ENCODE measurements around the gene YDJC. TPM values are rescaled to one million over a fixed set of nuclear protein-coding genes. Genes with fewer than 3 reads are reported as not detected.
"Not testable (repeated sequence)": the region's sequence is repeated elsewhere in the genome, so short reads cannot be mapped to it uniquely, and the experiment has no call there.

YDJC gene, protein sequence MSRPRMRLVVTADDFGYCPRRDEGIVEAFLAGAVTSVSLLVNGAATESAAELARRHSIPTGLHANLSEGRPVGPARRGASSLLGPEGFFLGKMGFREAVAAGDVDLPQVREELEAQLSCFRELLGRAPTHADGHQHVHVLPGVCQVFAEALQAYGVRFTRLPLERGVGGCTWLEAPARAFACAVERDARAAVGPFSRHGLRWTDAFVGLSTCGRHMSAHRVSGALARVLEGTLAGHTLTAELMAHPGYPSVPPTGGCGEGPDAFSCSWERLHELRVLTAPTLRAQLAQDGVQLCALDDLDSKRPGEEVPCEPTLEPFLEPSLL
- 15.2 TPM for polyA plus RNA-seq (2013, experiment 1 of 2; ENCODE audit: insufficient read length)
- polyA plus RNA-seq (2013, experiment 2 of 2; ENCODE audit: insufficient read length), result 16.2 TPM

DNA sequence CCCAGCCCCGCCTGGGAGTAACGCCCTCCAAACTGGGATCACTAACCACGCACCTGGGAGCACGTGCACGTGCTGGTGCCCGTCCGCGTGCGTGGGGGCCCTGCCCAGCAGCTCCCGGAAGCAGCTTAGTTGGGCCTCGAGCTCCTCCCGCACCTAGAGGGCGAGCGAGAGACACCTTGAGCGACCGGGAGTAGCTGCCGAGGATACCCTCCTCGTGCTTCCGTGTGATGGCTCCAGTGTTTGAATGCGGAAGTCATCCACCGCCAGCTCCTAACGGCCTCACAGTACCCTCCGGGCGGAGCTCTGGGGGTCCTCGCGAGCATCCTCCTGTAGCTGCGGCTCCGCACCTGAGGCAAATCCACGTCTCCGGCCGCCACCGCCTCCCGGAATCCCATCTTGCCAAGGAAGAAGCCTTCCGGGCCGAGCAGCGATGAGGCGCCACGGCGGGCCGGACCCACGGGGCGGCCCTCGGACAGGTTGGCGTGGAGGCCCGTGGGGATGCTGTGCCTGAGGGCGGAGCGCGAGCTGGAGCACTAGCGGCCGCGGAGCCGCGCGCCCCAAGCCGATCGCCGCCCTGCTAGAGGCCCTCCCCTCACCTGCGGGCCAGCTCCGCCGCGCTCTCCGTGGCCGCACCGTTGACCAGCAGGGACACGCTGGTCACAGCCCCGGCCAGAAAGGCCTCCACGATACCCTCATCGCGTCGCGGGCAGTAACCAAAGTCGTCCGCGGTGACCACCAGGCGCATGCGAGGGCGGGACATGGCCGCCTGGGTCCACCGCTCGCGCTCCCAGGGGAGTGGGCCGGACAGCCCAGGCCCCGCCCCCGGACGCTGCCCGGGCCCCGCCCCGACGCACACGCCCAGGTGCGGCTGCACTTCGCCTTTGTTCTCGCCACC is at the start of gene YDJC:
Gene YDJC (minus strand): TSS at position 768 of the 895 bp plus-strand sequence. CDS start 8 bp downstream, at position 760.
- peak; percentile 89 for DNase-seq

DNA sequence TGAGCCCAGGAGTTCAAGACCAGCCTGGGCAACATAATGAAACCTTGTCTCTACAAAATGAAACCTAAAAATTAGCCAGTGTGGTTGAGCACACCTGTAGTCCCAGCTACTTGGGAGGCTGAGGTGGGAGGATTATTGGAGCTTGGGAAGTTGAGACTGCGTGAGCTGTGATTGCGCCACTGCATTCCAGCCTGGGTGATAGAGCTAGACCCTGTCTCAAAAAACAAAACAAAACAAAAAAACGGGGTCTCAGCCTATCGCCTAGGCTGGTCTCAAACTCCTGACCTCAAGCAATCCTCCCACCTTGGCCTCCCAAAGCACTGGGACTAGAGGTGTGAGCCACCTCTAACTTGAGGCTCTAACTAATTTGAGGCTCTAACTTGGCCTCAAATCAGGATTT is 49.6 kb upstream of the YDJC start:
- no peak for DNase-seq

DNA sequence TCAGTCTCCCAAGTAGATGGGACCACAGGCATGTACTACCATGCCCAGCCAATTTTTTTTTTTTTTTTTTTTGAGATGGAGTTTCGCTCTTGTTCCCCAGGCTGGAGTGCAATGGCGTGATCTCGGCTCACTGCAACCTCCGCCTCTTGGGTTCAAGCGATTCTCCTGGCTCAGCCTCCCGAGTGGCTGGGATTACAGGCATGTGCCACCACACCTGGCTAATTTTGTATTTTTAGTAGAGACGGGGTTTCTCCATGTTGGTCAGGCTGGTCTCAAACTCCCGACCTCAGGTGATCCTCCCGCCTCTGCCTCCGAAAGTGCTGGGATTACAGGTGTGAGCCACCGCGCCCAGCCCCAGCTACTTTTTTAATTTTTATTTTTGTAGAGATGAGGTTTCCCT is 49.0 kb upstream of the YDJC start:
- DNase-seq, result not testable (repeated sequence)

DNA sequence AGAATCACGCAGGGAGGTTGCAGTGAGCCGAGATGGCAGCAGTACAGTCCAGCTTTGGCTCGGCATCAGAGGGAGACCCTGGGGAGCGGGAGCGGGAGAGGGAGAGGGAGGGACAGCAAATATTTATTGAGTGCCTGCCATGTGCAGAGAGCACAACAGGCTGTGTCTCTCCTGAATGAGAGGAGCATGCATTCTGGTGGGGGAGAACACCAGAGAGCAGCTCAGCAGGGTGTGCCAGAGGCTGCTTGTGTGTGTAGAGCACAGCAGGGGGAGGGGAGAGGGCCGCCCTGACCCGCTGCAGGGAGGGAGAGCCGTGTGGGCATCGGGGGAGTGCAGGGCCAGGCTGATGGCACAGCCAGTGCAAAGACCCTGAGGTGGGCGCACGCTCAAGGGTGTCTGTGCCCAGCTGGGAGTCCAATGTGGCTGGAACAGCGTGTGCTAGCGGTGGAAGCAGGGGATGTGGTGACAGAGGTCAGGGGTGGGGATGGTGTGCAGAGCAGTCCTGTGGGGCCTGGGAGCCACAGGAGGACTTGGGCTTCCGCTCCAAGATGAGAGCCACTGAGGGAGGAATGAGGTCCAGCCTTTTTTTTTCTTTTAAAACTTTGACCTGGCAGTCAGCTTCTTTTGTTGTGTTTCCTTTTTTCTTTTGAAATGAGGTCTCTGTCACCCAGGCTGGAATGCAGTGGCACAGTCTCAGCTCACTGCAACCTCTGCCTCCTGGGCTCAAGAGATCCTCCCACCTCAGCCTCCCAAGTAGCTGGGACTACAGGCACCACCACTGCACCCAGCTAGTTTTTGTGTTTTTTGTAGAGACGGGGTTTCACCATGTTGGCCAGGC is 48.0 kb upstream of the YDJC start:
- no peak for DNase-seq

DNA sequence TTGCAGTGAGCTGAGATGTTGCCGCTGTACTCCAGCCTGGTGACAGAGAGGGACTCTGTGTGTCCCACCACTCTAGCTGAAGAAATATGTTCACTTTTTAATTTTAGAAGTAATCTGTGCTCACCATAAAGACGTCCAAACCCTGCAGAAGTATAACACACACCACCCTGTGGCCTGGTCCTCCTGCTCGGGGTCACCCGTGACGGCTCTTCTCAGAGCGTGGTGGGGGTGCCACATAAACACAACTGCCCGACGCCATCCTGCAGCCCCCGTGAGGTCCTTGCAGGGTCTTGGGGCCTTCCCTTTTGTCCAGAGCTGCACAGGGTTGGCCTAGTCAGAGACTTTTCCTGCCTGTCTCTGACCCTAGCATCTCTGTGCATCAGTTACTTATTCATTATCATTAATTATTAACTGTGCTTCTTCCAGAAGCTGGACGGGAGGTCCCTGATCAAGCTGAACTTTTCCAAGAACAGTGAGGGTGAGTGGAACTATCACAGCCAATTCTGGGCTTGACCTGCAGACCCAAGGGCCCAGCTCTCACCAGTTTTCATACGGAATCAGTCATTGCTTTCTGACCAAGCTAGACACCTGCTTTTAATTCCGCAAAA is 44.9 kb upstream of the YDJC start:
- no peak for DNase-seq

DNA sequence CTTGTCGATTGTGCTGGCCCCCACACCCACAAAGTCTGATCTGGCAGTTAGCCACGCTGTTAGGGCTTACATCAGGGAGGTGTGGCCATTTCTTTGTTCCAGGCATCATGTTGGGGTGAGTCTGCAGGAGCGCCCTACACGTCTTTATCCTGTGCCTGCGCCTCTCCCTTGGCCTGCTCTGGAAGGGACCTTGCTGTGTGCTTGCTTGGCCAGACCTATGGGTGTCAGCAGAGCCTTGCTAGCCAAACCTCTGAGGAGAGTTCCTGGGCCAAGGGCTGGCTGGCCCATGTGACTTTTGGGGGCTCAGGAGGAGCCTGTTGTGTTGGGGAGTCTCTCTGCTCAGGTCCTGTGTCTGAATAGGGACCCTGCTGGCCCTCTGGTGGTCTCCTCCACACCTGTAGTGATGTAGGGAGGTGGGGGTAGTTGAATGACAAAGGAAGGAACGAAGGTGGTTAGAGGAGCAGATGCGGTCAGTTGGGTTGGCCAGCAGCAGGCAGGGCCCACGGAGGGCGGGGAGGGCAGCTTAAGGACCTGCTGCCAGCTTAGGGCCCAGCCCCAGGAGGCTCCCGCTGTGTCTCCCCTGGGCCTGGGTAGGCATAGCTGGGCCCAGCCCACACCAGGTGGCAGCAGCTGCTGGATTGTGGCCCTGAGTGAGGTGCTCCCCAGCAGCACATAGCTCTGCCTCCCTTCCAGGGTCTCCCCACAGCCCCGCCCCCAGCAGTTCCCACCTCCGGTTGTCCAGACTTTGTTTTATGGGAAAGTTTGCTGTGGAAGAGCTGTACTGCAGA is 43.9 kb upstream of the YDJC start:
- DNase-seq, result no peak

DNA sequence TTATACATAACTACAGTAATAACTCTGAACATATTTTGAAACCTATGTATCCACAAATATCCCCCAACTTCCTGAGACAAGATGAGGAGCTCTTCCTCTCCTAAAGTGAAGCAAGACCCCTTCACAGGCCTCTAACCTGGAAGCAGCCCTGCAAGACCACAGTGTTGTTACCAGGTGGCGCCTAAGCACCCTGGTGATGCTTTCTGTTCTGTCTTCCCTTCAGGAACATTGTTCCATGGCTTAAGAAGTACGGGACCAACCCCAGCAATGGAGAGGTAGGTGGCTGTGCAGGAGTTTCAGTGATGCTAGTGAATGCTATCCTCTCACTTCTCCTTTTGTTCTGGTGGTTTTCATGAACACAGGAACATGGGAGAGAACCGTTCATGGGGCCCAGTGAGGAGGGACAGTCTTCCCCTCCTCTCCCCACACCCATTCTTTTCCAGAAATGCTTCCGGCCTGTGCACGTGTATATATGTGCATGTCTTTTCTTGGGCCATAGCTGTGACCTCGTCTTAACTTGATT is 42.3 kb upstream of the YDJC start:
- DNase-seq, result no peak

DNA sequence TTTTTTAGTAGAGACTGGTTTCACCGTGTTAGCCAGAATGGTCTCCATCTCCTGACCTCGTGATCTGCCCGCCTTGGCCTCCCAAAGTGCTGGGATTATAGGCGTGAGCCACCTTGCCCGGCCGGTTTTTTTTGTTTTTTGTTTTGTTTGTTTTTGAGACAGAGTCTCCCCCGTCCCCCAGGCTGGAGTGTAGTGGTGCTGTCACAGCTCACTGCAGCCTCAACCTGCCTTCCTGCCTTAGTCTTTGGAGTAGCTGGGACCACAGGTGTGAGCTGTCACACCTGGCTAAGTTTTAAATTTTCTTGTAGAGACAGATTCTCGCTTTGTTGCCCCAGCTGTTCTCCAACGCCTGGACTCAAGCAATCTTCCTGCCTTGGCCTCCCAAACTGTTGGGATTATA is 39.2 kb upstream of the YDJC start:
- no peak for DNase-seq

DNA sequence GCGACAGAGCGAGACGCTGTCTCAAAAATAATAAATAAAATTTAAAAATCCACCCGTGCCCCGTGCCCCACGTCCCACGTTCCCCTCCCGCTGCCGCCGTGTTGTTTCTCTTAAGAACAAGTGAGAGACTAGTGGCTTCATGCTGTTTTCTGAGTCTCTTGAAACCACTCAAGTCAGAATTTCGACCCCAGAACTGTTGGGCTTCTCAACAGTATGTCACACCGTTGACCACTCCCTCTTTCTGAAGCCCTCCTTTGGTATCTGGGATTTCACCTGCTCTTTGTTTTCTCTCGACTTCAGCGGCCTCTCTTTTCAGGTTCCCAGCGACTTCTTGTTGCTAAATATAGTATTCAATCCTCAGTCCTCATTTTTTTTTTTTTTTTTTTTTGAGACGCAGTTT is 37.0 kb upstream of the YDJC start:
- DNase-seq, result no peak

DNA sequence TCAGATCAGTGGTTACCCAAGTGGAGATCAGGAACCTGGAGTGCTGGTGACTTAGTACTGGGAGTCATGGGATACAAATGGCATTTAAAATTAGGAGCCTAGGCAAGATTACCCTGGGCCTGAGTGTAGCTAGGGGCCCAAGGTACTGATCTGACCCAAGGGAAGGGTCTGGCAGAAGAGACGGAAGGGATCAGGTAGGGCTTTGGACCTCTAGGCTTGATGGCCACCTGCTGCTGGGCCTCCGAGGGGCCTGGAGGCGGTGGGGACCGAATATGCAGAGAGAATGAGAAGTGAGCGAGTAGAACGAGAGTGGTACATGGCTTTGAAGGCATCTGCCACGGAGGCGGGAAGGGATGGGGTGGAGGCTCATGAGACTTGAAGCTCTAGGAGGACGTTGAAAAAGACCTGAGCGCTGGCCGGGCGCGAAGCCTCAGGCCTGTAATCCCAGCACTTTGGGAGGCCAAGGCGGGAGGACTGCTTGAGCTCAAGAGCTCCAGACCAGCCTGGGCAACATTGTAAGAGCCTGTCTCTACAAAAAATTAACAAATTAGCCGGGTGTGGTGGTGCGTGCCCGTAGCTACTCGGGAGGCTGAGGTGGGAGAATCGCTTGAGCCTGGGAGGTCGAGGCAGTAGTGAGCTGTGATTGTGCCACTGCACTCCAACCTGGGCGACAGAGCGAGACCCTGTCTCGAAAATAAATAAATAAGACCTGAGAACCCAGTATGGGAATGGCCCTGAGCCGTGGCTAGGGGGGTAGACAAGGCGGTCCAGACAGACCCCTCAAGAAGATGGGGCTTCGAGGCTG is 35.4 kb upstream of the YDJC start:
- DNase-seq, result no peak

DNA sequence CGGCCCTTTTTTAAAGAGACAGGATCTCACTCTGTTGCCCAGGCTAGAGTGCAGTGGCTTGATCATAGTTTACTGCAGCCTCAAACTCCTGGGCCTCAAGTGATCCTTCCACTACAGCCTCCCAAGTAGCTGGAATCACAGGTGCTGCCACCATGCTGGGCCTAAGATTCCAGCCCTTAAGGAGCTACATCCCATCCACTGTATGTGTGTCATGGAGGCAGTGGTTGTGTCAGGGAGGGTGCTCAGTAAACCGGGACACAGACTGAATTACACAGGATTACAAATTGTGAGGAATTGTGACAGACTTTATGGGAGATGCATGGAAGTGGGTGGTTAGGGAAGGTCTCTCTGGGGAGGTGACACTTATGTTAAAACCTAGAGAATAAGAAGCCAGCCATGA is 33.9 kb upstream of the YDJC start:
- DNase-seq, result no peak

DNA sequence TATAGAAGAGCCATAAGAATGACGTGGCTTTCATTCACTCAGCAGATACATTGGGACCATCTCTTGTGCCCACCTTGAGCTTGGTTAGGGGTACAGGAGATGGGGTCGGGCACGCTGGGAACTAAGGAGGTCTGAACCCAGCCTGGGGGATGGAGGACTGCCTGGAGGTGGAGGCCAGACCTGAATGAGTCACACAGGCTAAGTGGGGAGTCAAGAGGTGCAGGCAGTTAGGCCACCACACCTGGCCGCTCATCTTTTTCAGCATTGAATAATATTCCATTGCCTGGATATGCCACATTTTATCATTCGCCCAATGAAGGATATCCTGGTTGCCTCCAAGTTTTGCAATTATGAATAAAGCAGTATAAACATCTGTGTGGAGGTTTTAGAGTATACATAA is 32.2 kb upstream of the YDJC start:
- no peak for DNase-seq

DNA sequence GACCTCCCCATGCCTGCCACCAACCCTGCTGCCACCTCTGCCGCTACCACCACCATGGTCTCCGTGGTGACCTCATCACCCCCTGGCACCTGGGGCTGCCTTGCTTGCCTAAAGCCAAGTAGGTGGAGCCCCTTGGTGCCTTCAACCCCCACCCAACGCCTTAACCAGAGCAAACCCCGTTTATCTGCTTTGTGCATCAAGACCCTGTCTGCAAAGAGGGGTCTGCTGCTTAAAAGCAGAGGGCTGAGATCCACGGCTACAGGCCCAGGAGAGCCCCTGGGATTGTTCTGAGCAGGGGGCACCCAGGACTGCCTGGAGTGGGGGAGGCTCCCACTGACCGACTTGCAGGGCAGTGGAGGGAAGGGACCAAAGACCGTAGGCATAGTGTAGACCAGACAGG is 31.1 kb upstream of the YDJC start:
- no peak for DNase-seq

DNA sequence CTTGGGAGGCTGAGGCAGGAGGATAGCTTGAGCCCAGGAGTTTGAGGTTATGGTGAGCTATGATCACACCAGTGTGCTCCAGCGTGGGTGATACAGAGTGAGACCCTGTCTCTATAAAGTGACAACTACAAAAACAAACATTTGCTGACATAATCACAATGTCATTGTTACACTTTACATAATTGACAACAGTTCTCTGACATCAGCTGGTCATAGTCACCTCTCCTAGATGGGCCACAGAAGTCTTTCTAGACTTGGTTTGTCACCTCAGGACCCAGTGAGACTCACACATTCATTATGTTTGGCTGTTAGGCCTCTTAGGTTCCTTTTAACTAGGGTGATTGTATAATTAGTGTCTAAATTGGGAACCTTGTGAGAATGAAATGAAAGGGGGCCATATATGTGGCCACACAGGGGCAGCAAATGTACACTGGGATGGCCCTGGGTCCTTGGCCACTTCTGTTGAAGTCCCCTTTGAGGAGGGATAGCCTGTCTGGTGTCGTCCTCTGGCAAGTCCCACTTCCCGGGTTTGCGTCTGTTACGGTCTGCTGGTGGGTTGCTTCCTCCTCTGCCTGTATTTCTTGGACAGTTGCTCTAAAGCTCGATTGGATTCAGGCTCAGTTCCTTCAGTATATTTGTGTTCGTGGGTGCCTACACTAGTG is 30.2 kb upstream of the YDJC start:
- no peak for DNase-seq

DNA sequence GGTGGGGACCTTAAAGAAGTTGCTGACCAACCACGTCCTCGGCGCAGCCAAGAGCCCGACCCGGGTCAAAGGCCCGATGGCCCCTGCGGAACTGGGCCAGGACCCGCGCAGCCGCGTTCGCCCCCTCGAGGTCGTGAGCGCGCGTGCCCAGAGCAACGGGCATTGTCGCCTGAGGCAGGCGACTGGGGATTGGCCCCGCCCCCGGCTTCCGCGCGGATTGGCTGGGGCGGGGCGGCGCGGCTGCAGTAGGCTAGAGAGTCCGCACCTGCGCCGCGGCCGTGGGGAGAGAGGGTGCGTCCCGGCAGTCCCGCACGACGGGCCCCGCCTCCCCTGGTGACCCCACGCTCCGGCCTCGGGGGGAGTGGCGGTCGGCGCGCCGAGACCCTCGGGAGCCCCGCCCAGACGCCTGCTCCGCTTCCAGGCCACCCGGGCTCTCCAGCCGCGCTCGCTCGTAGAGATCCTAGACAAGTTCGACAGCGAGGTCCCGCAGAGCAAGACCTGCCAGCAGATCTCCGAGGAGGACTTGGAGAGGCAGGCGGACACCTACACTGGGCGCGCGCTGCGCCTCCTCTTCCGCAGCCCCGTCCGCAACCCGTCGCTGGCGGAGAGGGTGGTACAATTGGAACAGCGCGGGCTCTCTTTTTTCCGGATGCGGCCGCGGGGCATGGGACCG is 27.7 kb upstream of the YDJC start:
- DNase-seq, result peak; percentile 23

DNA sequence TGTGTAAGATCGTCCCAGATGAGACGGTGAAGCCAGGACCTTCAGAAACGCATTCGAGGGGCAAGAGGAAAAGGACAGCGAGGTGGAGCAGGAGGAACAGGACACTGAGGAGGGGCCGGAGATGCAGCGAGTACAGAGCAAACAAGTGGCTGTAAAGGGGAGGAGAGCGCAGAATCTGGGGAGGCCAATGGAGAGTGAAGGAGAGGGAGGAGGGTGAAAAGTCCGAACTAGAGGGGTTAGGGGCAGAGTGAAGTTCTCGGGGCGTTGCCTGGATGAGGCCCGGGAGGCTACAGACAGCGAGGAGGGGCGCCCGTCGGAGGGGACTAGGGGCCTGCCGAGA is 27.2 kb upstream of the YDJC start:
- no peak for DNase-seq

DNA sequence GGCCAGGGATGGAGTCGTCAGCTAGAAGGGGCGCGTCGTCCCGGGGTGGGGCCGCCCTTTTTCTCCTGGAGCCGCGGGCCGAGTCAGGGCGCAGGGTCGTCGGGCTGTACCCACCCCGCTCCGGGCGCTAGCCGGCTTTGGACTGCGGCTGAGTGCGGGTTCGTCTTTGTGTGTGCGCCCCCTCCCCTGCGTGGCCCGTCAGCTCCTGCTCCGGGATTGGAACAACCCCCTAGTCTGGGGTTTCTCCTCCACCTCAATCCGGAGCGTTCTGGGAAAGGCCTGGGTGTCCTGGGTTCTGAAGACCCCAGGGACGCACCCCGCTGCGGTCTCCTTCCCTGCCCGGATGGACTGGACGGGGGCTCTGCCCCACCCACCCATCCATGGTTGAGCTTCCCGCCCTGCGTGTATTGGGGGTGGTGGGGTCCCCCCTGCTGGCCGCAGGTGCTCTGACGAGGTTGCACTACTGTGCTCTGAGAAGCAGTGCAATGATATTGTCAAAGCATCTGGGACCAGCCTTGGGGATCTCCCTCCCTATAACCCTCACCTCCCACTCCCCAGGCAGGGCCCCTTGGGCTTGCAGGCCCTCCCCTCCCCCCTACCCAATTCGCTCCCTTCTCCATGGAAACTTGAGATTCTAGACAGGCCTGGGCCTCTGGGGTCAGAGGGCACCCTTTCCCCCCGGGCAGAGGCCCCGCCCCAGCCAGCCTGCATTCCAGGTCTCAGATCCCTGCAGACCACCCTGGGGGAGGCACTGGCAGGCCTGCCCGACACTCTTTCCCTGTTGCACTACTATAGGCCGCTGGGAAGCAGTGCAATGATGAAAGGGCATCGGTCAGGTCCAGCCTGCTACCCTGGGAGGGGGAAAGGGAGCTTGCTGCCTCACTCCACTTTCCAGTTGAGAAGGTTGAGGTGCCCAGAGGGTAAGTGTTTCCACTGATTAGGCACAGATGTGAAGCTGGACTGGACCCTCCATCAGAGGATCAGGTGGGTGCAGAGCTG is 23.0 kb upstream of the YDJC start:
- DNase-seq, result no peak

DNA sequence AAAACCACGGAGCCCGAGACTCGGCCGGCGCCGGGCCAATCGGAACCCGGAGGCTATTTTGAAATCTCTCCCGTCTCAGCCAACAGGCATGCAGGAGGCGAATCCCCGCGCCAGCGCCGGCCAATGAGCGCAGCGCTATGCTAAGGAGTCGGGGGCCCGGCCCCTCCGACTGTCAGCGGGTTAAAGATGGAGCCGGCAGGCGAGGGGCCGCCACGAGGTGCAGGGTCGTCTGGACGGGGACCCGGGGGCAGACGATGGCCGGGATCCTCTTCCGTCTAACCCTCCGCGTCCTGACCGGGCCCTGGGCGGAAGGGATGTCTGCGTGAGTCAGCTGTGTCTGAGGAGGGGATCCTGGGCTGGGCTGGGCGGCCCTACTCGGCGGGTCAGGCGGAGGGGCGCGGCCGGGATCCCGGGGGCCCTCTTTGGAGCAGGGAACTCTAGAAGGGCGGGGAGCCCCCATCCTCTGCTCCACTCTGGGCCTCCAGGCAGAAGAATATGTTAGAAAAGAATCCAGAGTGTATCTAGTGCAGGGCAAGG is 22.3 kb upstream of the YDJC start:
- peak; percentile 87 for DNase-seq
